Erythroblast (primary cell): ENCODE results near the gene CPEB4.

ENCODE experiments used
- GATA1 ChIP-seq: IDR thresholded peaks from 2 replicates; pipeline ENCODE4 v1.6.1; 2011; ENCODE audit warnings: low read depth, mild to moderate bottlenecking, control low read depth, low read length, moderate library complexity
- POLR2A ChIP-seq: IDR thresholded peaks from 2 replicates; pipeline ENCODE4 v1.6.1; 2011; ENCODE audit warnings: mild to moderate bottlenecking, low read length

DNA sequence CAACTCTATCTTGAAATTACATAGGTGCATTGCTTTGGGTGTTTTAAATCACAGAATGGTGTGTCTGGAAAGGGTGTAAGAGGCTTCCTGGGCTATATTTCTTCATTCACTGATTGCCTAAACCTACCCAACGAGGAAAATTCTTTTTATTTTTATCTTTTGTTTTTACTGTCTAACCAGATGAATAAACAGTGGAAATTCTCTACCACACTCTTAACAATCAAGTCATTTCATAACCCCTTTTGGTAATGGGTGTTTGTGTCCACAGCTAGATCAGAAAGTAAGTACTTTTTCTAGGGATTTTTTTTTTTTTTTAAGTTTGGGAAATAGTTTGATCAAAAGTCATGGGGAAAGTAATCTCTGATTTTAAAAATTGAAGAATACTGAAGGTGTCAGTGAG, 73.3 kb downstream of the CPEB4 start:
- TF ChIP-seq POLR2A (no peak), GATA1 (no peak)
